NT2/D1 (cell line): ENCODE results near the gene EDC4.

Source experiments
- SUZ12 ChIP-seq: IDR thresholded peaks from 2 replicates; pipeline ENCODE4 v1.6.1; 2011; ENCODE audit not compliant: insufficient read length, insufficient read depth; ENCODE audit errors: extremely low read depth
- YY1 ChIP-seq: IDR thresholded peaks from 2 replicates; pipeline ENCODE4 v1.6.1; 2011; ENCODE audit not compliant: insufficient read length, insufficient read depth
- ZNF274 ChIP-seq: IDR thresholded peaks from 2 replicates; pipeline ENCODE4 v1.6.1; 2011; ENCODE audit warnings: mild to moderate bottlenecking, low read depth, low read length

- no peak for TF ChIP-seq ZNF274
- no peak for TF ChIP-seq YY1
- TF ChIP-seq SUZ12: no peak
These were observed 7.7 kb downstream of the EDC4 start for GRCh38 chr16:67880584-67880983.
